Activated CD8-positive, alpha-beta memory T cell treated with anti-CD3 and anti-CD28 coated beads, Interleukin-2, amount 10 ng/mL, durations not matched to agents 7 days and 5 days (primary cell): ENCODE measurements around the gene PTGDR. TPM values are rescaled to one million over a fixed set of nuclear protein-coding genes. Genes with fewer than 3 reads are reported as not detected.
A peak's percentile ranks its signal among the peaks of the same experiment; 100 is the strongest.

ENCODE experiments used
- ATAC-seq: fragments of 150-1000 bp; cut with Tn5 transposase; one replicate; pipeline ENCODE4 v1.10.0; 2021; ENCODE audit warnings: moderate library complexity
- CTCF ChIA-PET: fragments of 350-600 bp; sonication (Branson Sonifier 250); formaldehyde crosslinking; loops from one replicate; lab custom pipeline; 2021; ENCODE audit warnings: antibody characterized with exemption; lab: Charles Lee
- DNase-seq: peaks from one replicate; pipeline ENCODE4 v3.0.0-alpha.2; 2020
- H3K27ac Mint-ChIP-seq: one replicate; pipeline ENCODE4 v1.8.0; 2021; ENCODE audit warnings: mild to moderate bottlenecking, mixed read lengths
- H3K27me3 Mint-ChIP-seq: one replicate; pipeline ENCODE4 v1.8.0; 2021; ENCODE audit warnings: mixed read lengths
- H3K36me3 Mint-ChIP-seq: one replicate; pipeline ENCODE4 v1.8.0; 2021; ENCODE audit warnings: mild to moderate bottlenecking, mixed read lengths
- H3K4me1 Mint-ChIP-seq: one replicate; pipeline ENCODE4 v1.8.0; 2021; ENCODE audit warnings: mixed read lengths
- H3K4me3 Mint-ChIP-seq: one replicate; pipeline ENCODE4 v1.8.0; 2021; ENCODE audit warnings: mild to moderate bottlenecking, moderate library complexity, mixed read lengths
- H3K9me3 Mint-ChIP-seq: one replicate; pipeline ENCODE4 v1.8.0; 2022; ENCODE audit warnings: low read depth, mixed read lengths
- total RNA-seq, 2 experiments: library from RNA; stranded (reverse); gene quantifications; one replicate each; pipeline ENCODE4 v1.2.3, GENCODE V29; 2021

The PTGDR gene
- total RNA-seq, 2 experiments from 2014 or later, result 0.07 to 1.7 TPM

DNA sequence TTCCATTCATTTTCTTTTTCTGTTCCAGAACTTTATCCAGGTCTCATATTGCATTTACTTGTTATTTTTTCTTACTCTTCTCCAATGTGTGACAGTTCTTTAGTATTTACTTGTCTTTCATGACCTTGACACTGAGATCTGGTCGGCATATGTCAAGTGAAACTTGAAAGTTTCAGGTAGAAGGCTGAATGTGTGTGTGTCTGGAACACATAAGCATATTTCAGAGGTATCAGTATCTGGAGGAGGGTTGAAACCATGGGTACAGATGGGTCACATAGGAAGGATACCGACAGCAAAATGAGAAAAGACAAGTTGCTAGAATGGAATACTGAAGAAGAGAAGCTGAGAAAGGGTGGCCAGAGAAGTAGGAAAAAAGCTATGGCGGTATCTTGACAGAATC, 22.5 kb upstream of the PTGDR start:
- peaks cover 3% of the 10 kb centered on the region for H3K9me3 Mint-ChIP-seq
- no peak overlapping the region for H3K27ac Mint-ChIP-seq
- peaks cover 14% of the 10 kb centered on the region for H3K4me1 Mint-ChIP-seq
- H3K4me3 Mint-ChIP-seq, result no peak overlapping the region
- CTCF ChIA-PET, result no interaction called here
- ATAC-seq, result no peak
- H3K27me3 Mint-ChIP-seq, result no peaks in the 10 kb centered on the region
- DNase-seq, result no peak
- H3K36me3 Mint-ChIP-seq, result peaks cover 4% of the 10 kb centered on the region

DNA sequence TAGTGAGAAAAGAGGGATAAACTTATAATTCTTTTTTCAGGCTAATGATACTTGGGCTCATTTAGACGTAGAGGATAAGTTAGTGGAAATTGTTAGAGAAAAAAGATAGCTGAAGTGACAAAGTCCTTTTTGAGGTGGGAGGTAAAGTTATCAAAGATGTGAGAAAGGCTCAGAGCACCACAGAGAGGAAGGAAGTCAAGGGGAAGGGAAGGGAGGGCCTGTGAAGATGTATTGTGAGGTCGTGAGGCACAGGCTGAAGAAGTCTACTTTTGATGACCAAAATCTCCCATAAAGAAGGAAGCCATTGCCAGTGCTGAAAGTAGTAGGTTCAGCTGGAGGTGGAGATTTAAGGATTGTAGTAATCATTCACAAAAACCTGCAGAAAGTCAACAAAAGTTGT, 19.4 kb upstream of the PTGDR start:
- Mint-ChIP-seq H3K4me3 (no peak overlapping the region), H3K4me1 (peaks cover 13% of the 10 kb centered on the region), H3K36me3 (peaks cover 4% of the 10 kb centered on the region), H3K27me3 (no peaks in the 10 kb centered on the region), H3K9me3 (peaks cover 5% of the 10 kb centered on the region), H3K27ac (no peak overlapping the region)
- CTCF ChIA-PET, result no interaction called here
- peak; percentile 42 for ATAC-seq
- DNase-seq, result no peak

DNA sequence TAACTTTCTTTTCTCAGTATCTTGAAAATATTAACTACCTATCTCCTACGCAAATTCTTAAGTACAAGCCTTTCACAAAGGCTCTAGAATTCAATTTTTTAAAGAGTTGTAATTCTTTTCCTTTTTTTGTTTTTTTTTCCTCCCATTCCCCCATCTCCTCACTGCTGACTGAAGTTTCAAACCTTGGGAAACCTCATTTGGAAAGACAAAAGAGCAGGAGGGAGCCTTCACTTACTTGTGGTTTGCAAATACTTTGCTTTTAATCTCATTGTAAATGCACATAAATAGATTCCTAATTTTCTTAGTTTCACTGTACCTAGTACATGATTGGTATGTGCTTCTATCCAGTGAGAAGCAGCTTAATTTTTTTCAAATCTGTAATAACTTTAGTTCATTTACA, 15.8 kb upstream of the PTGDR start:
- no peak overlapping the region for H3K27ac Mint-ChIP-seq
- H3K9me3 Mint-ChIP-seq, result peaks cover 7% of the 10 kb centered on the region
- no peaks in the 10 kb centered on the region for H3K27me3 Mint-ChIP-seq
- ATAC-seq (no peak), DNase-seq (no peak)
- H3K4me1 Mint-ChIP-seq, result peaks cover 13% of the 10 kb centered on the region
- no peak overlapping the region for H3K4me3 Mint-ChIP-seq
- peaks cover 4% of the 10 kb centered on the region for H3K36me3 Mint-ChIP-seq
- CTCF ChIA-PET, result no interaction called here

DNA sequence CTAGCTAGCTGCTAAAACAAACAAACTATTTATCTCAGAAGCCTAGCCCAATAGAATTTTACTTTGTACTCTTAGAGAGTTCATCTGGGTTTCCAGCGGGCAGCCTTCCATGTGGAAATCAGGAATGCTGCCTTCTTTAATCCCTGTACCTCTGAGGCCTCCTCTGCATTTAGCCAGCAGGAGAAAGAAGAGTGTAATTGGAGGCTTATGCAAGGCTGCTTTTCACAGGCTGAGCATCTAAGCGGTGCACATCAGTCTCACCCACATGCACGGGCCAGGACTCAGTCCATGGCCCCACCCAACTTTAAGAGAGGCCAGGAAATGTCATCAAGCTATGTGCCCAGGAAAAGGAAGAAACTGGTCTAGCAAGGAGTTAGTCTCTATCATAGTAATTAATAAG, 14.0 kb upstream of the PTGDR start:
- no peaks in the 10 kb centered on the region for H3K36me3 Mint-ChIP-seq
- no peak for DNase-seq
- peaks cover 4% of the 10 kb centered on the region for H3K9me3 Mint-ChIP-seq
- no peaks in the 10 kb centered on the region for H3K4me1 Mint-ChIP-seq
- no peak overlapping the region for H3K4me3 Mint-ChIP-seq
- ATAC-seq, result no peak
- H3K27ac Mint-ChIP-seq, result no peak overlapping the region
- H3K27me3 Mint-ChIP-seq, result no peaks in the 10 kb centered on the region
- CTCF ChIA-PET, result no interaction called here

DNA sequence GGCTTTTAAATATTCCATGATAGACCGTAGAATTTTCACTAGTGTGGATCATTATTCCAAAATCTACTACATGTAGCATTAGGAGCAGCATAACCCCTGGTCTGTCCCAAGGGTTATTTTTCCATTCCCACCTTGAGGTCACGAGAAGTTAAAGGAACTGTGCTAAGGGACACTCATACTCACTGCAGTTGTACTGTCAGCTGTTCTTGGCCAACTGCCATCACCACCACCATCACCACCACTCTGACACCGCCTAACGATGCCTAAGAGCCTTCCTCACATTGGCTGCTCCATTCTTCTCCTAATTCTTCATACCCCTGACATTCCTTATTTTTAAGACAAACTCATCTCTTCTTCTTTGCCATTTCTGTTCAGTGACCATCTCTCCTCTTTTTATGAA, 13.4 kb upstream of the PTGDR start:
- ATAC-seq, result no peak
- H3K27me3 Mint-ChIP-seq, result no peaks in the 10 kb centered on the region
- CTCF ChIA-PET, result no interaction called here
- H3K4me3 Mint-ChIP-seq, result no peak overlapping the region
- no peak for DNase-seq
- peaks cover 4% of the 10 kb centered on the region for H3K9me3 Mint-ChIP-seq
- no peak overlapping the region for H3K27ac Mint-ChIP-seq
- H3K4me1 Mint-ChIP-seq, result no peaks in the 10 kb centered on the region
- no peaks in the 10 kb centered on the region for H3K36me3 Mint-ChIP-seq

- Mint-ChIP-seq H3K9me3 (peaks cover 2% of the 10 kb centered on the region), H3K36me3 (peaks cover 3% of the 10 kb centered on the region), H3K4me1 (peaks cover 8% of the 10 kb centered on the region), H3K4me3 (no peak overlapping the region), H3K27ac (no peak overlapping the region), H3K27me3 (no peaks in the 10 kb centered on the region)
- CTCF ChIA-PET, result interaction anchor here (0.7 kb wide), 2 partner anchors 128 to 479 kb away, joined by 3 read pairs; no protein-coding TSS in a partner anchor
- no peak for ATAC-seq
- no peak for DNase-seq
Observed at GRCh38 chr14:52258783-52259182, 8.7 kb upstream of the PTGDR start.

DNA sequence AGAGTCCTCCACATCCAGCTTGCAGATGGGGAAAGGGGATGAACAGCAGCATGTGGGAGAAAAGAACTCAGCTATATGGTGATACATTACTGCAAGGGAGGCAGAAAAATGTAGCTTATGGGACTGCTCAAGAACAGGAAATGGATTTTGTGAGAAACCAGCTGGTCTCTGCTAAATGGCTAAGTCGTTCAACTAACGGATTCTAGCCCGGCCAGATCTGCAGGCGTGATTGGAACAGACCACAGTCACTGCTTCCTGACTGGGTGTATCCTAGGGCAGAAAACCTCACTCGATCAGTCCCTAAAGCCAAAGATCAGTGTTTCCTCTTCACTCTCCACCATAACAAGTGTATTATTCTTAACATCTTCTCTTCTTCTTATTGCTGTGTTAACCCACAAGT, 8.1 kb upstream of the PTGDR start:
- Mint-ChIP-seq H3K27ac (no peak overlapping the region), H3K4me3 (no peak overlapping the region), H3K36me3 (peaks cover 3% of the 10 kb centered on the region), H3K9me3 (peaks cover 2% of the 10 kb centered on the region), H3K4me1 (peaks cover 8% of the 10 kb centered on the region), H3K27me3 (no peaks in the 10 kb centered on the region)
- DNase-seq, result no peak
- ATAC-seq, result peak; percentile 27
- CTCF ChIA-PET, result no interaction called here

- Mint-ChIP-seq H3K9me3 (no peaks in the 10 kb centered on the region), H3K36me3 (peaks cover 8% of the 10 kb centered on the region), H3K27ac (no peak overlapping the region), H3K27me3 (peaks cover 13% of the 10 kb centered on the region), H3K4me3 (no peak overlapping the region), H3K4me1 (peaks cover 34% of the 10 kb centered on the region)
- DNase-seq (no peak), ATAC-seq (no peak)
- CTCF ChIA-PET, result interaction anchor here (0.7 to 1.1 kb wide), 2 partner anchors 132 to 568 kb away, joined by 3 to 4 read pairs; no protein-coding TSS in a partner anchor
Observed at GRCh38 chr14:52262600-52262999, 4.9 kb upstream of the PTGDR start.

GRCh38 chr14:52263190-52263589, 4.3 kb upstream of the PTGDR start:
- Mint-ChIP-seq H3K27me3 (peaks cover 18% of the 10 kb centered on the region), H3K4me1 (peaks cover 38% of the 10 kb centered on the region), H3K36me3 (peaks cover 8% of the 10 kb centered on the region), H3K4me3 (no peak overlapping the region), H3K27ac (no peak overlapping the region), H3K9me3 (no peaks in the 10 kb centered on the region)
- DNase-seq (no peak), ATAC-seq (no peak)
- CTCF ChIA-PET, result interaction anchor here (1.1 kb wide), 1 partner anchor 569 kb away, joined by 3 read pairs; no protein-coding TSS in a partner anchor

DNA sequence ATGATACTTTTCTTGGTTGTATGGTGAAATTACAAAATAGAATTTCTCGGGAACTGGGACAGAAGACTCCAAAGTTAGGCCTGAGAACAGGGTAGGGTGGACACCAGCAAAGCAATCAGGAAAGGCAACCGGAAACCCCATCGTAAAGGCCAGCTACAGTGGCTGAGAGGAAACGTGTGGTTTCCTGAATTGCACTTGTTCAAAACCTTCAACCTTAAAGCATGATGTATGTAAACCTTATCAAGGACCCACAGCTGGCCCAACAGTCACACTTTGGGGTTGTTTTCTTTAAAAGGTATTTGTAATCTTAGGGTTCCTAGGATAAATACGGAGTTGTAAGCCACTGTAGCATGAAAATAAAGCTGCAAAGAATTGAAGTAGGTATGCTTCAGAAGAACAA, 2.2 kb upstream of the PTGDR start:
- Mint-ChIP-seq H3K4me1 (peaks cover 42% of the 10 kb centered on the region), H3K36me3 (peaks cover 10% of the 10 kb centered on the region), H3K4me3 (no peak overlapping the region), H3K27me3 (peaks cover 36% of the 10 kb centered on the region), H3K9me3 (no peaks in the 10 kb centered on the region), H3K27ac (peak overlapping the region; percentile 50)
- DNase-seq (peak; percentile 44), ATAC-seq (no peak)
- CTCF ChIA-PET, result interaction anchor here (1.2 to 1.4 kb wide), 2 partner anchors 16 to 222 kb away, joined by 3 read pairs; no protein-coding TSS in a partner anchor

DNA sequence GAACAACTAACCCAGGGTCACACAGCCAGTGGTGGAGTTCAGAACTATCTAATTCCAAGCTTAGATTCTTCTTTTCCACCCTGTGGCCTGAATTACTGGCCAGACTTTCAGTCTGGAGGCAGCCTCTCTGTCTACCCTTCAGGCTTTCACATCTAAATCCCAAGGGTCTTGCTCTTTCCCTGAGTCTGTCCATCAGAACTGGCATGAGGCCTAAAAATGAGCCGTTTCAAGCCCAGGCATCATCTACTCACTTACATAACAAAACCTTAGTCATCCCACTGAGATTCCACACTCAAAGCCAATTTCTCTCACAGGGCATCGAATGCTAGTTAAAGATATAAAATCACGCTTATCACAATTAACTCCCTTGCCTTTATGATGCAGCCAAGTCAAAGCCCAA, 1.3 kb upstream of the PTGDR start:
- ATAC-seq (no peak), DNase-seq (no peak)

GRCh38 chr14:52266782-52267181, 716 bp upstream of the PTGDR start:
- Mint-ChIP-seq H3K36me3 (peaks cover 6% of the 10 kb centered on the region), H3K27me3 (peaks cover 40% of the 10 kb centered on the region), H3K4me3 (no peak overlapping the region), H3K4me1 (peaks cover 42% of the 10 kb centered on the region), H3K9me3 (no peaks in the 10 kb centered on the region), H3K27ac (no peak overlapping the region)
- CTCF ChIA-PET, result interaction anchor here (1.5 kb wide), 1 partner anchor 271 kb away, joined by 4 read pairs; no protein-coding TSS in a partner anchor
- DNase-seq (no peak), ATAC-seq (no peak)

More for the DNA sequence above, 1.3 kb upstream of the PTGDR start:
- Mint-ChIP-seq H3K27ac (no peak overlapping the region), H3K36me3 (peaks cover 6% of the 10 kb centered on the region), H3K4me1 (peaks cover 42% of the 10 kb centered on the region), H3K9me3 (no peaks in the 10 kb centered on the region), H3K4me3 (no peak overlapping the region), H3K27me3 (peaks cover 40% of the 10 kb centered on the region)
- CTCF ChIA-PET, result interaction anchor here (1.4 to 1.5 kb wide), 2 partner anchors 223 to 270 kb away, joined by 3 to 4 read pairs; no protein-coding TSS in a partner anchor

GRCh38 chr14:52268279-52269061, 972 bp downstream of the PTGDR start:
- H3K27me3 Mint-ChIP-seq, result peaks cover 41% of the 10 kb centered on the region
- DNase-seq (peak; percentile 47), ATAC-seq (peak; percentile 69)
- H3K4me3 Mint-ChIP-seq, result peak overlapping the region; percentile 76
- CTCF ChIA-PET, result no interaction called here
- H3K9me3 Mint-ChIP-seq, result no peaks in the 10 kb centered on the region
- H3K4me1 Mint-ChIP-seq, result peaks cover 42% of the 10 kb centered on the region
- peaks cover 6% of the 10 kb centered on the region for H3K36me3 Mint-ChIP-seq
- no peak overlapping the region for H3K27ac Mint-ChIP-seq

DNA sequence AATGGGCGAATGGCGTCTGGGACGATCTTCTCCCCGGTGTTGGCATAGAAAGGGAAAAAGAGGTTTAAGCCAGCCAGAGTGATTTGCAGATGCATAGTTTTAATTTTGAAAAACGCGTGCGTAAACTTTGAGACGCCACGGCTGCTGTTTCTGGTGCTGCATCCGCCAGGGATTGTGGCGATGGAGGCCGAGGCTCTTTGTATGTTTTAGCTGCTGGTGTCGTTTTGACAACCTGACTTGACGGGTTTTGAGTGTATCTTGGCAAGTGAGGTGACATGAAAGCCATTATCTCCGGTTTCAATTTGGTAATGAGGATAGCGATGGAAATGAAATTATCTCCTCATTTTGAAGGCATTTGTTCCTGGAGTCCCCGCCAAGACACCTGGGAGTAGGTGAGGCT, 1.6 kb downstream of the PTGDR start:
- no peak for ATAC-seq
- DNase-seq, result no peak
- Mint-ChIP-seq H3K27me3 (peaks cover 43% of the 10 kb centered on the region), H3K36me3 (peaks cover 6% of the 10 kb centered on the region), H3K4me1 (peaks cover 42% of the 10 kb centered on the region), H3K9me3 (no peaks in the 10 kb centered on the region), H3K4me3 (peak overlapping the region; percentile 76), H3K27ac (no peak overlapping the region)
- CTCF ChIA-PET, result no interaction called here
